NCI-H2196 treated with DMSO at 0.1 percent for 48 hours (cell line): ENCODE measurements around the gene RGS6.

Experiments used
- DNase-seq: peaks from one replicate; lab custom pipeline; 2025; ENCODE audit not compliant: unreplicated experiment; lab: John Stamatoyannopoulos, UW

Gene RGS6

DNA sequence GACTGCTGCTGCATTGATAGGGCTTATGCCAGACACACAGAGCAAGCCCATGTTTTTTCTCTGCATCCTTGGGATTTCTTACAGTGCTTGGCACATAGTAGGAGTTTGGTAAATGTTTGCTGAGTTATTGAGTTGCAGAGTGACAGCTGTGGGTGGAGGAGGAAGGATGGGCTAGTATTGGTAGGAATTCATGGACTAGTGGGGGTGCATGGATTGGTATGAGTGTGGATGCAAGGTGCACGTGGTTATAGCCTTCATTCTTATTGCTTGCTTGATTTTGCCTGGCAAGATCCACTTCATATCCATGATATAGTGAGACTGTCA is 11.4 kb downstream of the RGS6 start:
- DNase-seq, result no peak

- DNase-seq, result no peak
Observed at GRCh38 chr14:71947947-71948500, 15.8 kb downstream of the RGS6 start.

DNA sequence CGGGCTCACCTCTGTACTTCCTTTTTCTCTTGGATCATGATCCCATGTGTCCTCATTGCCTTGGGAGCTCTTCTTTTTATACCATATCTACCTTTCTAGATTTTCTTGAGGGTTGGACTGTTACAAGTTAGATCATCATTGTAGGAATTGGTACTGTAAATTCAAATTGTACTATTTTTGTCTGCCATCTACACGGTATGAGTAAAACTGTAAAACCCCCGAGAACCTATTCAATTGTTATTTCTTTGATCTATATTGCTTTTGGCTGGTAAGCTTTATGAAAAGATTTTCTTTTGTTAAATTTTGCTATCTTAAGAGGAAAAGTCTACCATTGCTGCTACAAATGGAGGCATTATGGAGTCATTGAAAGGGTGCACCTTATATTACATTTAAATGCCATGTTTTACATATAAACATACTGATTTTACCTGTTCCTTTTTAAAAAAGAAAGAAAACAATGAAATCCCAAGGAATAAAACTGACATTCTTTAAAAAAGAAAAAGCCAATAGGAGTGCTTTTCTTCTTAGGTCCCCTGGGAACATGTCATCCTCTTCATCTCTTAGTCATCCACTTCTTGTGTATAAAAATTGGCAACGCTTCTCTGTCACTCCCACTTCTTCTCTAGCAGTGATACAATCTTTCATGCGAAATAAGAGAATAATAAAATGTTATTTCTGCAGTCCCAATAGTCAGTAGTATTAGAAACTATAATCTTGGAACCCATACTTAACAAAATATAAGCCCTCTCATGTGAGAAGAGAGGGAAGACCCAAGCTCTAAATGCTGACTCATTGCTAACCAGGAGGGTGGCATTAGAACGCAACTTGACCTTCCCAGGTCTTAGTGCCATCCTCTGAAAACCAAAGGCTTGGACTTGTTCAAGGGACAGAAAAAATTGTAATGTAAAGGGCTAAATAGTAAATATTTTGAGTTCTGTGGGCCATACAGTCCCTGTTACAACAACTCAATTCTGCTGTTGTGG is 20.4 kb downstream of the RGS6 start:
- DNase-seq, result no peak

DNA sequence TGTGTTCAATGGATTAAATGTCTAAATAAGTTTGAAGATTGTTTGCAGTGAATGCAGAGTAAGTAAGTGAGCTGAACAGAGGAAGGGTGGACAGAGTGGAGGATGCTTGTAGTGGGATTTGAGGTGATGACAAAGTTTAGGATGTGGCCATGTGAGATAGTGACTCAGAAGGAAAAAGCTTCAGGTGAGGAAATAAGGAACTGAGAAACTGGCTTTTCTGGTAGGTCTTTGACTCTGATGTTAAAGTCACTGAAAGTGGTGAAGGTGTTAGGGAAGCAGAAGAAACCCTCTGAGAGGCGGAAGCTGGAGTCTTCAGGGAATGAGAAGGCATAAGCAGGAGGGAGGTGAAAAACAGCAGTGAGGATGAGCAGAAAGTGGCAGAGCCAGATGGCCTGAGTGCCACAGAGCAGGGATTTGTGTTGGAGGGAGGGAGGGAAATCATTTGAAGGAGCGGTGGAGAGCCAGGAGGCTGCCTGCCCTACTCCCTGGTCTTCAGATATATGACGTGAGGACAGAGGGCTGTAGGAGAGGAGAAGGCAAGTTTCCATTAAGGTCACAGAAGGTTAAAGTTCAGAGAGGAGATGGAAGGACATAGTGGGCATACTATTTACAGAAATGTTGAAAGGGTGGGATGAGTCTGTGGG is 24.8 kb downstream of the RGS6 start:
- DNase-seq, result no peak

DNA sequence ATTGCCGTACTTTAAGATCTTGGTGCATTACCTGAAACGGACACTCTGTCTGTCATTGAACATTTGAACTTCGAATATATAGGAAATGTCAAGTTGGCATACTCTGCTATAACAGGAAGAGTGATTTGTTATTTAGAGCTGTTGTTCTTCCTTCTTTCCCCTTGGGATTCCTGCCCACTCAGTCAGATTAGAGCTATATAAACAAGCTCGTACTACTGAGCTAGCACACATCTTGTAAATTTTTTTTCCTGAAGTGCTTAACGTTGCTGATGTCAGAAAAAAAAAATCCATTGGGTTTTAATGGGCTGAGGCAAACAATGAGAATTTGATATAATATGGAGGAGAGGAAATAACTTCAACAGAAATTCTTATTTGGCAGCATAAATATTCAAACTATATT is 26.8 kb downstream of the RGS6 start:
- no peak for DNase-seq

DNA sequence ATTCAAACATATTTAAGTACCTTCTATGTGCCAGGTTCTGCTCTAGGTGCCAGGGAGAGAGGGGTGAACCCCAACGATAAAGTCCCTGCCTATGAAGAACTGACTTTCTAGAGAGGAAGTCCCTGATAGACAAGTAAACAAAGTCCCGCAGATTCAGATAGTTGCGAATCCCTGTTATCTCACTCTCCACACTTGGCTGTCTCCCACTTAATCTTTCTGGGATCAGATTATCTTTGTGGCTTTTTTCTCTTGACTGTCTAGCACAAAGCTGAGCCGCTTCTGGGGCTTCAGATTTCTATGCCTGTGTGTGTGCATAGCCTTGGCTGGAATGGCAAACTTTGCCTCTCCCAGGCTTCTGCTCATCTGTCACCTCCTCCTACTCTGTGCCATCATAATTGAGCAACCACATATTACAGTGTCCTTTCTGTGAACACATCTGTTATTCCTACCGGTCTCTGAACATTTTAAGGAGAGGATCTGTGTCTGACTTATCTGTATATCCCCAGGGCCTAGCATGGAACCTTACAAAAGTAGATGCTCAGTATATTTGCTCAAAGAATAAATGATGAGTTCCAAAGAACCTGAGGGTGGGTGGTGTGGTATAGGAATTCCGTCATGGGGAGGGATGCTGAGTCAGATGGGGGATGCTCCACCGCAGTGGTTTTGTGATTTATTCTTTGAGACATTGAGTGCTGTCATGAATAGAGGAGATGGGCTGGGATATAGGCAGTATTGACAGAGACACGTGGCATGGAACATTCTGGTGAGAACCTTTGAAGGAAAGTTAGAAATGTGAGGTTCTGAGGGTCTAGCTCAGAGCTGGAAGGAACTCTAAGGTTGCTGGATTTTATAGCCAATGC is 28.5 kb downstream of the RGS6 start:
- DNase-seq, result no peak

DNA sequence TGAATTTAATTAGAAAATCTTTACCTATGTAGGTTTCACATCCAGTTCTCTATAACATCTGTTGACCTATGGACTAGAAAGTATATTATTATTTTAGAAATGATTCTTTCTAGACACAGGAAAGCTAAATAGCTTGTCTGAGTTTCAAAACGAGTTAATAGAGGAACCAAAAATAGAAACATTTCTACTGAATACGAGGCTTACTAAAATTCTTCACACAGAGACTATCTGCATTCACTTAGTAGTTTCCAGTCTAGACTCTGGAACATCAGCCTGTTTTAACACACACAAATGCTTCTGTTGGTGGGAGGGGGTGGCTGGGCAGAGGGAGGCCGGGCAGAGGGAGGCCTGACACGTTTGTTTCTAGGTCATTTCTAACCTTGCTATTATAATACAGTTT is 29.7 kb downstream of the RGS6 start:
- no peak for DNase-seq

GRCh38 chr14:71964716-71965115 is 32.5 kb downstream of the RGS6 start:
- DNase-seq, result no peak

GRCh38 chr14:71966528-71966927 is 34.3 kb downstream of the RGS6 start:
- no peak for DNase-seq

DNA sequence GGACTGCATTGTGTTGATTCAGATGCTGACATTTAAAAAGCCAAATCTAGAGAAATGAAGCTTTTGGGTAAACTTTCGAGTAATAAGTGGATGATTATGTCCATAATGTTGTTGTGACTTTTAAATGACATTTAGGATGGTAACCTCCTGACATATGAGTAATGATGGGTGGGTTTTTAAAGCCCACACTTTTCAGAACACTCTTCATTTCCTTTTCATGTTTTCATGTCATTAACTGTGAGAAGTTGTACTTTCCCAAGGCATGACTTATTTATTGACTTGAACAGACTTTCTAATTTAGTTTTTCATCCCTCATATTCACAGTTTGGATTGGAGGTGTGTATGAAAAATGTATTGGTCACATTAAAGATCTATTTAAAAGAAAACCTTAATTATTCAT is 35.5 kb downstream of the RGS6 start:
- no peak for DNase-seq

DNA sequence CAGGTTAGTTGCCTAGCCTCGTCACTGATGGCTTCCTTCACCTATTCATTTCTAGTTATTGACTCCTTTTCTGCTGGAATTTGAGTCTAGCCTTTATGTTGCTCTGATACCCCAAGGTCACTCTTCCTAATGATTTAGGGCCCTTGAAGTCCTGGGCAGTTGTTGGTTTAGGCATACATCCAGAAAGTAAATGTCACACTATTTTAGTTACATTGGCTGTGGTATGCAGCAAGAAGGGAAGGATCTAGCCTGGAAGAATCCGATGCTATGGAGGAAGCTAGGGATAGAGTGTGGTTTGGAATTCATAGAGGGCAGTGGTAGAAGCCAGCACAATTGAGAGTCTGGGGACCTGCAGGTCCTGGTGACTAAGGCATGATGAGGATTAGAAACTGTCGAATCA is 38.0 kb downstream of the RGS6 start:
- DNase-seq, result no peak

- DNase-seq, result no peak
Observed at GRCh38 chr14:71985538-71986189, 53.4 kb downstream of the RGS6 start.

GRCh38 chr14:71988476-71988875 is 56.2 kb downstream of the RGS6 start:
- DNase-seq, result no peak

GRCh38 chr14:71988939-71989338 is 56.7 kb downstream of the RGS6 start:
- no peak for DNase-seq

DNA sequence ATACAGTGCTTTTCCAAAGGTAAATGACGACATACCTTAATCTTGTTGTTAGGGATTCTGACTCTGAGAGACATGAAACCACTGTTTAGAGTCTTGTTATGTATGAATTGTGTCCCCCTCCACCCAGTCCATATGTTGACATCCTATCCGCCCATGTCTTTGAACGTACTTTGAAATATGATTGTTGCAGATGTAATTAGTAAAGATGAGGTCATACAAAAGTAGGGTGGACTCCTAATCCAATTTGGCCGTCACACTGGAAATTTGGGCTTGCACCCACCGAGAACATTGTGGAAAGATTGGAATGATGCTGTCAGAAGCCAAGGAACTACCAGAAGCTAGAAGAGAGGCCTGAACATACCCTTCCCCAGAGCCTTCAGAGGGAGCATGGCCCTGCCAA is 62.2 kb downstream of the RGS6 start:
- DNase-seq, result no peak

DNA sequence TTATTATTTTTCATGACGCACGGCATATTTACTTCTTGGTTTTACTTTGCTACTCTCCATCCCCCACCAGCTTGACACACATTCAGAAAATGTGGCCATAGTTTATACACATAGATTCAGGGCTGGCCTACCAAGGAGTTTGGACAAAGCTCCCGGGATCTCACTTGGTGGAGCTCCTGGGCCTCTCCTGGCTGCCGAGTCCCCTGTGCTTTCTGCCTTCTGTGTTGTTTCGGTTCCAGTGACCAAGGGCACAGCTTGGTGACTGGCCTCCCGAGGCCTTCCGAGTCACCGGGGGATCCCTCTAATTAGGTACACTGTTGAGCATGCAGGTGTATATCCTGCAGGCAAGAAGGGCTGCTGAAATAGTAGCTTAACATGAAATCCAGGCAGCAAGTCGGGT is 63.5 kb downstream of the RGS6 start:
- DNase-seq, result no peak

DNA sequence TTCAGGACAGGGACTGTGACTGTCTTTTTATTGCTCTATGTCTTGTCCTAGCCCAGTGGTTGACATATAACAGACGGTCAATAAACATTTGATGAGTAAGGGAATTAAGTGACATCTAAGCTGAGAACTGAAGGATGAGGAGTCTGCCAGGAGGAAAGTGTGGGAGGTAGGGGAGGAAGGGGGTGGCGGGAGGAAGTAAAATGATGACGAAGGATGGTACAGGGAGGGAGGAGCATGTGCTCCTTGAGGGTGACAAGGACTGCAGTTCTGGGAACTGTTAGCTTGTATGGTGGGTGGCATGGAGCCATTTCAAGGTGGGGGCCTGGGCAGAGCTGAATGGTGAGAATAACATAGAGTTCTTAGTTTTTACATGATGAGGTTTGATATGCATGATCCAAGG is 64.4 kb downstream of the RGS6 start:
- no peak for DNase-seq

DNA sequence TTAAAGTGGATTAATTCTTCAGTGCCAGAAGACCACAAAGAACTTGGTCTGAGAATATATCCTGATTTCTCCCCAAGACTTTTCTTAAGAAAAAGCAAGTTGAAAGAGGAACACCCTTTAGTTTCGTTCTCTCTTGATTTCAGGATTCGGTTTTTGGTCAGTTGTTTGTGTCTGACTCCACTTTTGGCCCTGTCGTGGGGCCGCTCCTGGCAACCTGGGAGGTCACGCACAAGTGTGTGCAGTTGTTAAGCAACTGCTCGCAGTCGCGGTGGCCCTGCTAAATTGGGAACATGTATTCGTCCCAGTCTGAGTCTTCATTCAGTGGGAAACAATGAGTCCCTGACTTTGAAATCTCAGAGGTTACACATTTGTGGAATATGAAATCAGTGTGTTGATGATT is 68.7 kb downstream of the RGS6 start:
- no peak for DNase-seq

- no peak for DNase-seq
Observed at GRCh38 chr14:72002731-72003130, 70.5 kb downstream of the RGS6 start.

DNA sequence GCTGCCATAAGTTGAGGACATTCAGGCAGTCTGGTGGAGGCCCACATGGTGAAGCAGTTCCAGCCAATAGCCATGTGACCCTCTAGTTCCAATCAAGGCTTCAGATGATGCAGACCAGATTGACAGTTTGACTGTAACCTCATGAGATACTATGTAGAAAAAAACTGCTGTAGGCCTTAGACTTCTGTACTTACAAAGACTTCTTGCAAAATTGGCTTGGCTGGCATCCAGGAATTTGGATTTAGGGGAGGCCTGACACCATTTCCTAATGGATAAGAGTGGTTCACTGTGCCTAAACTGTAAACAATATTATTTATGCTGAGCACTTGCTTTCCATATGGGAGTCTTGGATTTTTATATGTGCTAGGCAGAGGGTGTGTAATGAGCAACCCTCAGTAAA is 76.4 kb downstream of the RGS6 start:
- DNase-seq, result no peak

DNA sequence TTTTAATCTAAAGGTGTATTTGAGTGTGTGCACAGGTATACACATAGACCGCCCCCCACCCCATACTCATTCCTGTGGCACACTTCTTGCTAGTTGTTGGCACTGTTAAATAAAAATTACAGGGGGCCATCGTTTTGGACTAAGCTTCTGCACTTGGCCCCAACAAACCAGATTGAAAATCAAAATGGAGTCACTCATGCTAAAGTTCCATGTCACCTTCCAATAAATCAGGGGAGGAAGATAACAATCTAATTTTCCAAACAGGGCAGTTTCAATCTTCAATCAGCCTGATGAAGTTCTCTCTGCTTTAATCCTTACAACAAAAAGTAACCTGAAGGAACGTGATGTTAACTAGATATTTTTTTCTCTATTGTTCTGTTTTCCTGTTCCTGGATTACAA is 78.2 kb downstream of the RGS6 start:
- no peak for DNase-seq
